Measurements from ENCODE around the gene SDF4. TPM values are rescaled to one million over a fixed set of nuclear protein-coding genes. Genes with fewer than 3 reads are reported as not detected.

Gene SDF4
- polyA plus RNA-seq, 1 donor = 109 TPM

DNA sequence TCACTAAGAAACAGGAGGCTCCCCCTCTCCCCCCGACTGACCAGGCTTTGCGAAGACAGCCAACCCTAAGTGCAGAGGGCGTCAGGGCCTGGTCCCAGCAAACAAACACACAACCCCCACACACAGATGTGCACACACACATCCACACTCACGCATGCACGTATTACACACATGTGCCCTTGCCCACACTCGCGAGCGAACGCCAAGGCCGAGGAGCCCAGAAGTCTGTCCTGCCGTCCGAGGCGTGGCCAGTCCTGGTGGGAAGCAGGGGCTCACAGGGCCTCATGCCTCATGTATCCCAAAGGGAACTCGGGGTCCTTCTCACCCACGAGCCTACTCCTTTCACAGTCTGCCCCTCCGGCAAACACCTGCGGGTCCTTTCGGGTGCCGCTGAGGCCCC is 2.0 kb downstream of the SDF4 start:
- DNase-seq = no peak

DNA sequence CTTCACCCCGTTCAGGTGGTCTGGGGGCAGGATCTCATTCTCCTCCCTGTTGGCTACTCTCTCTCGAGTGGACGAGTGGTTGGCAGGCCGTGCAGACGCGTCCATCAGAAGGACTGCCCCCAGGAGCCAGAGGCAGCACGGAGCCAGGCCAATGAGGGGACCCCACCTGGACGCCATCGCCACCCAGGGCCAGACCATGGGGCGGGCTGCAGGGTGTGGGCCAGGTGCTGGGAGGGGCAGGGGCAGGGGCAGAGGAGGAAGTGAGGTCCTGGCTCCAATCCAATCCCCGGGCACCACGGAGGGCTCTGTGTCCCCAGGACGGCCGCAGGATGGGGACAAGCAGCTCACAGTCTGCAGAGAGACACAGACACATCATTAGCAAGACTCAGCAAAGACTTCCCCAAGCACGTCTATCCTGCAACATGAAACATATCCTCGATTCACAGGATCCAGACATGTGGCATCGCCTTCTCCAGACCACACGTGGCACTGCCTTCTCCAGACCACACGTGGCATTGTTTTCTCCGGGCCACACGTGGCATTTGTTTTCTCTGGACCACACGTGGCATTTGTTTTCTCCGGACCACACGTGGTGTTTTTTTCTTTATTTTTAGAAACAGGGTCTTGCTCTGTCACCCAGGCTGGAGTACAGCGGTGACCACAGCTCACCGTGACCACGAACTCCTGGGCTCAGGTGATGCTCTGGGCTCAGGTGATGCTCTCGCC is 3.0 kb downstream of the SDF4 start:
- DNase-seq = no peak

GRCh38 chr1:1228187-1228586 is 3.6 kb downstream of the SDF4 start:
- no peak for DNase-seq

GRCh38 chr1:1227386-1227785 is 4.4 kb downstream of the SDF4 start:
- DNase-seq = no peak

DNA sequence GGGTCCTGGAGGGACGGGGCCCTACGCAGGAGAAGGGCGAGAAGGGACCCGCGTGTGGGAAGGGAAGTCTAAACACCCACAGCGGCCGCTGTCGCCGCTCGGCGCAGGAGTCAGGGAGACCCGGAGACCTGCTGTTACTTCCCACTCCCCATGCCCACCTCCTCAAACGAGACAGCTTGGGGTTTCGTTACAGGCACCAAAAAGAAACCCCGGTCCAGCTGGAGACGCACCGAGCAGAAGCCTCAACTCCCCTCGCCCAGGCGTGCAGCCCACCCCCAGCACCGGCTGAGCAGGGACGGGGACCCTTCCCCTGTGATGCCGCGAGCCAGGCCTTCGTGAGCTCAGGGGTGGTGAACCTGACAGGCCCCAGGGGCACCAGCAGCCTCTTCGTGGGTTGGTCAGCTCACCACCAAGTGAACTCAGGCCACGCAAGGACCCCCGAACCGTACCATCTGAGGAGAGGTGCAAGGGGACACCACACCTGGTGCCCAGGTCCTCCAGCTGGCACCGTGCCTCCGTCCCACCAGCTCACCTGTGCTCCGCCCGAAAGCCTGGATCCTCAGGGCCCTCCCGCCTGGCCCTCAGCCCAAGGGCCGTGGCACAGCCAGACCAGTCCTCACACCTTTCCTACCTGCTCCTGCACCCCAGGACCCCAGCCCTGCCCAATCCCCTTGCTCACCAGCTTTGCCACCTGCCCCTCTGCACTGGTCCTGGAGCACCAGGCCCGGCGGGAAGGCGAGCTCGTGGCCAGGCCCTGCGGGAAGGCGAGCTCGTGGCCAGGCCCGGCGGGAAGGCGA is 5.0 kb downstream of the SDF4 start:
- no peak for DNase-seq

DNA sequence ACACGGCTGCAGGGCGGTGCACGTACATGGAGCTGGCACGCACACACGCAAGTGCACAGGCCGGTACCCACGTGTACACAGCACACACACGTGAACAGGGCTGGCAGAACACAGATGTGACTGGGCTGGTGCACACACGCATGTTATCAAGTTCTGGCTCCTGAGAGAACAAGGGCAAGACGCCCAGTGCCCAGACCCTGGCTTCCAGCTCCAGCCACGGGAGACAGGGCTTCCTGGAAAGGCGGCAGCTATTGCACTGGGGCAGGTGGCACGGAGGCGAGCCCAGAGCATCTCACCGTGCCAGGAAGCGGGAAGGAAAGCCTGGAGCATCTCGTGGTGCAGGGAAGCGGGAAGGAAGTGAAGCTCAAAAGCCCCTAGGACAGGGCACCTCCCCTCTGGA is 5.9 kb downstream of the SDF4 start:
- DNase-seq = no peak

- DNase-seq = no peak
These were observed 6.5 kb downstream of the SDF4 start for GRCh38 chr1:1225238-1225845.

DNA sequence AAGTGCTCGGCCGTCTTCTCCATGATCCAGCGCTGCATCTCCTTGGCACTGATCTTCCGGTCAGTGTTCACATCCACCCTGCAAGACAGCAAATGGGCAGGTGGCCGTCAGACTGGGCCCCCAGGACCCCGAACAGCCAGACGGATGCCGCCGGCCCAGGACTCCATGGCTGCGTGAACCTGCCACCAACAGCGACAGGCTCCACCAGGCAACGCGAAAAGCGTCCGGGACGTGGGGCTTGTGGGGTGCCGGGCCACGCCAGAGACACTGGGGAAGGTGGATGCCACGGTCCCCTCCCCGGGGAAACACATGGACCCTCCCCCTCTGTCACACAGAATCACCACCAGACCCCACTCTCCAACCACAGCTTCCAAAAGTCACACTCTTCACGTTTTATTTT is 7.9 kb downstream of the SDF4 start:
- DNase-seq = no peak

GRCh38 chr1:1223321-1223720 is 8.5 kb downstream of the SDF4 start:
- DNase-seq = no peak

DNA sequence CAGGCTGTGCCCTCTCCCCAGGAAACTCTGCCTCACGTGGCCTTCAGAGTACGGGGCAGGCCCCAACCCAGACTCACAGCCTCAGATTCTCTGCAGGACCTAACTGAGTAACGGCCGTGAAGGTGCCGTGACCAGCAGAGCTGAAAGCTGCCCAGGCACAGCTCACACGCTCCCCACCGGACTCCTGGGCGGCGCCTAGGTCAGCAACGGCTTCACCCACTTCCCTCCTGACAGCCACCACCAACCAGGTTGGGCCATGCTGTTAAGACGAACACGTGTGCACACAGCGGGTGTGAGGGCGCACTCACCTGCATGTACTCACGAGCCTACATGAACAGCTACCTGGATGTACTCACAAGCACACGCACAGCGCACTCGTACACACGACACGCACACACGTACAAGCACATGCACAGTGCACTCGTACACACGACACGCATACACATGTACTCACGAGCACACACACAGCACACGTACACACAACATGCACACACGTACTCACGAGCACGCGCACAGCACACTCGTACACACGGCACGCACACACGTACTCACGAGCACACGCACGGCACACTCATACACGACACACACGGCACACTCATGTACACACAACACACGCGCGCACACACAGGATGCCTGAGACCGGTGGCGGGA is 9.1 kb downstream of the SDF4 start:
- no peak for DNase-seq

GRCh38 chr1:1221887-1222574 is 9.8 kb downstream of the SDF4 start:
- DNase-seq = no peak

DNA sequence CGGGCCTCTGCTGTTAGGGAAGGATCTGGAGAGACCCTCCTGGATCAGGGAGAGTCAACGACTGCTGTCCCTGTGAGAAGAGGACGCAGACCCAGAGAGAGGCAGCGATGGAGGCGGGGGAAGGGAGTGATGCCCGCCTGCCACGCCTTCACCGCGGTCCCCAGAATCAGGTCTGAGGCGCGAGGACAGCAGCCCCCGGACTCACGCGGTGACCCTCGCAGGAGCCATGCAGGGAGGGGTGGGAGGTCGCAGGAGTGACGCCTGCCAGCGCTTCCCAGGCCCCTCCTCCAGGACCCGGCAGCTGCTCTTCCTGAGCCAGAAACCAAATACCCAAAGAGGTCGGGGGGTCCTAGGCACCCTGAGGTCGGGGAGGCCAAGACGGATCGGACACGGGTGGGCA is 11.6 kb downstream of the SDF4 start:
- DNase-seq = no peak

DNA sequence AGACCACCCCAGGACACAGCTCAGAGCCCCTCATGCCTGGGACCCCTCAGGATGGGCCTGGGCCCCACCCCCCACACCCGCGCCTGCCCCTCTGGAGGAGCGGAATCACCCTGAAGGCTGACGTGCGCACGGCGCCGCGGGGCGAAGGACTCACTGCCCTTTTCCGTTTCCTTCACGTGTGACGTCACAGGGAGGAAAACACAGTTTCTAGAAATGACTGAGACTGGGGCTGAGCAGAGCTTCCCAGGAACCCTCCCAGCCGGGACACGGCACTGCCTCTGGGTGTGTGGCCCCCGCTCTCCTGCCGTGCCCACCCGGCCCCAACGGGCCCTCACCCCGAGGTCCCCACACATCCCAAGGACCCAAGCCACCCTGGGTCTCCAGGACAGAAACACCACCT is 12.5 kb downstream of the SDF4 start:
- DNase-seq = no peak

GRCh38 chr1:1218524-1219200 is 13.1 kb downstream of the SDF4 start:
- no peak for DNase-seq

GRCh38 chr1:1217621-1218523 is 13.9 kb downstream of the SDF4 start:
- DNase-seq = no peak

DNA sequence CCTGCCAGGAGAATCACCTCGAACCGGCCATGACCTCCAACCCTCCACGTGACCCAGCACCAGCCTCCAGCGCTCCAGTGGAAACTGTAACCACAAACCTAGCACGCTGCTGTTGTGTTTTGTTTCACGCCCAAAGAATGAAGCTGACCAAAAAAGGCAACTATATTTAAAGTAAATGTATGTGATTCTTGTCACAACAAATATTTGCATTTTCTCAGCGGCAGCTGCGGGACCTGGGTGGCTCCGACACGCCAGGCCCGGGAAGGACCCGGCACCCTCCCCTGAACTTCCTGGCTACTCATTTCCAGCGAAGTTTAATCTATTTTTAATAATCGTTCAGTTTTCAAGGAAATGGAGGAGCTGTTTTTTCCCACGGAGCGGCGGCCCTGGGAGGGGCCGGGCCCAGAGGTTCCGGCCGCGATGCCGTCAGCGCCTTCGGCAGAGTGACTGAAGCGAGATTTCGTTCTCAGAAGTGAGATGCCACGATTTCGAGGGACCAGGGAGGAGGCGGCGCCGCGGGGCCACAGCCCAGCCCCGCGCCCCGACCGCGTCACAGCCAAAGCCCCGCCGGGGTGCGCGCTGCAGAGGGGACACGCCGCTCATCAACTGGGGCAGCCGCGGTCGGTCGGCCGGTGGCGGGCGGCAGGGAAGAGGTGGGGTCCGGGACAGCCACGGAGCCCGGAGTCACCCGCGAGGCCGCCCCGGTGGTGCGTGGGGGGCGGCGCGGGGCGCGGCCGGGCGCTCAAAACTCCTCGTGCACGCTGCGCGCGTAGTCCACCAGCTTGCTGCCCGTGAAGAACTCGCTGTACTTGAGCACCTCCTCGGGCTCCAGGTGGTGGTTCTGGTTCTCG is 14.8 kb downstream of the SDF4 start:
- no peak for DNase-seq

DNA sequence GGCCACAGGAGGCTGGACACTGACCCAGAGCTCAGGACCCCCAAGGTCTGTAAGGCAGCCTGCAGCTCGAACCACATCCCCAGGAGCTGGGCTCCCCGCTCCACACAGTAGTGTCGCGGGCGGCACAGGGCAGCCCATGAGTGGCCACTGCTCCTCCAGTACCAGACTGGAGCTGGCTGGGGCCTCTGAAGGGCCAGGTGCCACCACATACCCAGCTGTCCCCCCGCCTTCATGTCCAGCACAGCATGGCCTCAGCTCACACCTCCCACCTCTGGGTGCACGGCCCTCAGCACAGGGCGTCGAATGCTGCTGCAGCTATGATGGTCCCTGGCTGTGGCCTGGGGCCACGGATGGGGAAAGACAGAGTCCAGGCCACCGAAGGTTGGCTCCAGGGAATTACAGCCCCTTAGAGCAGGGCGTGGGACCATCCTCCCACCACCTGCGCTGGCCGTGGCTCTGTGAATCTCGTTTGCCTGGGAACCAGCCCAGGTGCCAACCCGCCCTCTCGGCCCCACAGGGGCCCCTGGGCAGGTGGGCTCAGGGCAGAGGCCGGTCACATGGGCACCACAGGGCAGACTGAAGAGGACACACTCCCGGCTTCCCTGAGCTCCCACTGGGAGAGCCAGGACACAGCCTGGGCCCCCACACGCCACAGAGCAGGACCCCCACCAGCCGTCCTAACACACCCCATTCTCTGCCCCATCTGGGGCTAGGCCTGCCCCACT is 15.8 kb downstream of the SDF4 start:
- no peak for DNase-seq

- DNase-seq = no peak
These were observed 16.6 kb downstream of the SDF4 start for GRCh38 chr1:1215080-1215676.
